Esophagus muscularis mucosa (tissue), 4 donors: ENCODE data around the gene STX18.

Source experiments
- CTCF ChIP-seq, 3 experiments: fragments of 200-600 bp in 2 of 3; fragments of 450-650 bp in 1 of 3; sonication (generic) in 2 of 3; IDR thresholded peaks; one replicate each; pipeline ENCODE4 v1.5.1; 2017 to 2019; ENCODE audit warnings: antibody characterized with exemption in 3 of 3, mild to moderate bottlenecking in 2 of 3, moderate library complexity in 1 of 3
- EP300 ChIP-seq: sonication (generic); formaldehyde crosslinking; IDR thresholded peaks from one replicate; pipeline ENCODE4 v1.6.1; 2017; ENCODE audit warnings: antibody characterized with exemption
- POLR2A ChIP-seq: fragments of 450-650 bp; IDR thresholded peaks from one replicate; pipeline ENCODE4 v1.6.1; 2017; ENCODE audit warnings: antibody characterized with exemption, moderate library complexity, mild to moderate bottlenecking, low read depth
- POLR2AphosphoS5 ChIP-seq, 2 donors: sonication (generic); formaldehyde crosslinking; IDR thresholded peaks; one replicate each; pipeline ENCODE4 v1.6.1; 2017; ENCODE audit warnings: antibody characterized with exemption in 2 of 2

DNA sequence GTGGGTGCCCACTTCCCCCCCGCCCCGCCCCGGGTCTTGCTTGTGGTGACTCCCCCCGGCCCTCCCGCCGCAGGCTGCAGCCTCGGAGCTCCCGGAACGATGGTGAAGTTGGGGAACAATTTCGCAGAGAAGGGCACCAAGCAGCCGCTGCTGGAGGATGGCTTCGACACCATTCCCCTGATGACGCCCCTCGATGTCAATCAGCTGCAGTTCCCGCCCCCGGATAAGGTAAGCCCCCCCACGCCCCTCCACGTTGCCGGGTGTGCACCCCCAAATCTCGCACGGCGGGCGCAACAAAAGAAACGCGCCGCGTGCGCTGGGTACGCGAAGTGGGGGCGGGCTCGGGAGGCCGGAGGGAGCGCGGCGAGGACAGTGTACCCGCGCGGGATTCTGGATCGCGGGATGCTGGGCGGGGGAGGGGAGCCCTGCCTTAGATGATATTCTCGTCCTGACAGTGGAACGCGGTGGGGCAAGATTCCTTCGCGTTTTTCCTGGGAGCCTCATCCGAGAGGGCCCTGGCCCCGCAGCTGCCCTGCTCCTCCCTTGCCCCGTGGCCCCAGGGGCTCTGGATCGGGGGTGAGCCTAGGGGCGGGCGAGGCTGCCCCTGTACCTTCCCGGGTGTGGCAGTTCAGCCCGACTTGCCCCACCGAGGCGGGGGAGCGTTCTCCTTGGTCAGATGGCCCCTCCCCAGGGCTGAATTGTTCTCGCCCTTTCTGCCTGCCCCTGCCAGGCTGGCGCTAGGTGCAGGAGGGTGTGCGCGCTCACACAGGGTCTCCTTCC is 154.1 kb downstream of the STX18 start:
- TF ChIP-seq CTCF (IDR thresholded peaks at IDR 0.05): no peak
- TF ChIP-seq POLR2A: no peak
- no peak for TF ChIP-seq POLR2AphosphoS5 (IDR thresholded peaks at IDR 0.05)
- no peak for TF ChIP-seq EP300
